Kidney (tissue), 14 donors: ENCODE results near the gene S100A12. TPM values are rescaled to one million over a fixed set of nuclear protein-coding genes. Genes with fewer than 3 reads are reported as not detected.
A peak's percentile ranks its signal among the peaks of the same experiment; 100 is the strongest.

ENCODE experiments used
- DNase-seq, 5 donors: peaks; one replicate each; pipeline ENCODE4 v3.0.0-alpha.2; 2013 to 2020
- FAIRE-seq: peaks from 2 replicates; lab custom pipeline; 2012; peaks lifted over from hg19 to GRCh38; lab: Jason Lieb, UNC
- H3K27ac ChIP-seq, 2 donors: one replicate each; pipeline ENCODE4 v1.7.0; 2013; ENCODE audit warnings: low read depth in 2 of 2, low read length in 2 of 2, inconsistent platforms in 1 of 2
- H3K27me3 ChIP-seq: one replicate; pipeline ENCODE4 v1.7.1; 2013; ENCODE audit warnings: low read length, inconsistent platforms; ENCODE audit not compliant: control insufficient read depth, insufficient read depth
- H3K36me3 ChIP-seq, 3 donors: one replicate each; pipeline versions ENCODE4 v1.7.0 to v1.7.1; 2013; ENCODE audit warnings: low read length in 3 of 3, control low read depth in 1 of 3, inconsistent platforms in 1 of 3; ENCODE audit not compliant: insufficient read depth in 3 of 3, control insufficient read depth in 2 of 3
- H3K4me1 ChIP-seq, 3 donors: one replicate each; pipeline versions ENCODE4 v1.7.0 to v1.7.1; 2013; ENCODE audit warnings: low read length in 3 of 3, inconsistent platforms in 1 of 3, low read depth in 1 of 3; ENCODE audit not compliant: control insufficient read depth in 2 of 3, insufficient read depth in 2 of 3
- H3K4me3 ChIP-seq, 3 donors: one replicate each; pipeline versions ENCODE4 v1.7.0 to v1.8.1; 2013; ENCODE audit warnings: low read length in 3 of 3, control low read depth in 1 of 3, inconsistent platforms in 1 of 3
- H3K9ac ChIP-seq, 3 donors: one replicate each; pipeline versions ENCODE4 v1.7.0 to v1.7.1; 2013; ENCODE audit warnings: low read length in 3 of 3, control low read depth in 1 of 3, inconsistent platforms in 1 of 3
- H3K9me3 ChIP-seq, 3 donors: one replicate each; pipeline versions ENCODE4 v1.7.0 to v1.7.1; 2013; ENCODE audit warnings: low read length in 3 of 3, control low read depth in 1 of 3, inconsistent platforms in 1 of 3; ENCODE audit not compliant: control insufficient read depth in 2 of 3, insufficient read depth in 1 of 3
- CTCF ChIP-seq: IDR thresholded peaks from 3 replicates; pipeline ENCODE4 v1.5.1; 2012; ENCODE audit warnings: mild to moderate bottlenecking, moderate library complexity, borderline replicate concordance; ENCODE audit not compliant: insufficient read depth; ENCODE audit errors: extremely low read depth
- intact Hi-C: fragments of 100-400 bp; cut with DNase I; formaldehyde crosslinking; loops from one replicate; pipeline ENCODE4 v1.11.1; 2022
- polyA plus RNA-seq: library from polyadenylated mRNA; stranded (reverse); fragments of 350-450 nt; fragmentation: Illumina TruSeq; extraction: RNeasy Lipid Tissue Mini Kit (QIAGEN cat#74804); gene quantifications from one replicate; pipeline ENCODE4 v1.2.3, GENCODE V29; 2014; ENCODE audit warnings: low read depth, low replicate concordance; ENCODE audit not compliant: insufficient read depth
- total RNA-seq: library from RNA; stranded (reverse); fragmentation: NEBNext Ultra II Directional; extraction: Animal tissue kit (Norgen Biotek cat#: 25700); gene quantifications from one replicate; pipeline ENCODE4 v1.2.1, GENCODE V29; 2021
- donor health status: control.
- donor health status: control.
- donor health status: control.
- donor health status: control.
- donor health status: control.
- donor health status: DM: yes; HTN: yes; CAD: no.
- donor health status: Normal renal cell carcinoma (clear cell type).

Gene S100A12
- total and polyA plus RNA-seq, 2 donors from 2014 or later: 1.3 to 2.7 TPM

- H3K27ac ChIP-seq: no peak overlapping the region
- intact Hi-C loops: no loop called here
- H3K4me3 ChIP-seq: no peak overlapping the region
These were observed 10.4 kb downstream of the S100A12 start for GRCh38 chr1:153364766-153365666.

DNA sequence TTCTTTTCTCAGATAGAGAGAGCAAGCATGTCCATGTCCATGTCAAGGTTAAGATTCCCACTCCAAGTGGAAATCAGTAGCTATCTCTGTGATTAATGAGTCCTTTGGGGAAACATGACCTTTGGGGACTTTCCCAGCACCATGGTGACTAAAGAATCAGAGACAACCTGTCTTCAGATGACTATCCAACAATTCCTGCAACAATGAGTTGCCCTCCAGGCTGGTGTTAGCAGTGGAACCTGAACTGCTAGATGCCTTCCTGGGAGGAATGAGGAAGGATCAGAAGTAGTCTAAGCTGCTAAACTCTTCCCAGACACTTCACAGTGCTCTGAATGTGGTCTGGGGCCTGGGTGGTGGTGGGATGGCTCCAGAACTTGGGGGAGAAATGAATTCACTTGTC lies 11.3 kb downstream of the S100A12 start:
- Histone ChIP-seq H3K27ac (no peak overlapping the region), H3K27me3 (no peaks in the 10 kb centered on the region), H3K36me3 (no peaks in the 10 kb centered on the region), H3K4me3 (no peak overlapping the region), H3K9ac (no peak overlapping the region), H3K4me1 (no peaks in the 10 kb centered on the region), H3K9me3 (no peaks in the 10 kb centered on the region)
- DNase-seq: no peak
- no peak for FAIRE-seq
- no peak for TF ChIP-seq CTCF
- intact Hi-C loops: no loop called here

More at GRCh38 chr1:153364766-153365666, 10.4 kb downstream of the S100A12 start:
- FAIRE-seq (no peak), DNase-seq (peak in 3 of 5 donors; percentile 18 to 38 (median 32))
- no peak for TF ChIP-seq CTCF
- Histone ChIP-seq H3K4me1 (peaks cover 0 to 2% (median 0%) of the 10 kb centered on the region in 3 donors), H3K36me3 (no peaks in the 10 kb centered on the region), H3K27me3 (no peaks in the 10 kb centered on the region), H3K9ac (no peak overlapping the region), H3K9me3 (no peaks in the 10 kb centered on the region)

- no peak overlapping the region for H3K27ac ChIP-seq
- no peaks in the 10 kb centered on the region for H3K27me3 ChIP-seq
- DNase-seq: peak in 1 of 5 donors; percentile 6
- no peaks in the 10 kb centered on the region for H3K9me3 ChIP-seq
- no peaks in the 10 kb centered on the region for H3K36me3 ChIP-seq
- no peak for FAIRE-seq
- TF ChIP-seq CTCF: no peak
- H3K4me1 ChIP-seq: no peaks in the 10 kb centered on the region
- no peak overlapping the region for H3K9ac ChIP-seq
- intact Hi-C loops: no loop called here
- no peak overlapping the region for H3K4me3 ChIP-seq
These were observed 11.8 kb downstream of the S100A12 start for GRCh38 chr1:153363641-153364040.
